Erythroblast (primary cell): ENCODE measurements around the gene ANKRD62.

Source experiments
- GATA1 ChIP-seq: IDR thresholded peaks from 2 replicates; pipeline ENCODE4 v1.6.1; 2011; ENCODE audit warnings: low read depth, mild to moderate bottlenecking, control low read depth, low read length, moderate library complexity
- POLR2A ChIP-seq: IDR thresholded peaks from 2 replicates; pipeline ENCODE4 v1.6.1; 2011; ENCODE audit warnings: mild to moderate bottlenecking, low read length

DNA sequence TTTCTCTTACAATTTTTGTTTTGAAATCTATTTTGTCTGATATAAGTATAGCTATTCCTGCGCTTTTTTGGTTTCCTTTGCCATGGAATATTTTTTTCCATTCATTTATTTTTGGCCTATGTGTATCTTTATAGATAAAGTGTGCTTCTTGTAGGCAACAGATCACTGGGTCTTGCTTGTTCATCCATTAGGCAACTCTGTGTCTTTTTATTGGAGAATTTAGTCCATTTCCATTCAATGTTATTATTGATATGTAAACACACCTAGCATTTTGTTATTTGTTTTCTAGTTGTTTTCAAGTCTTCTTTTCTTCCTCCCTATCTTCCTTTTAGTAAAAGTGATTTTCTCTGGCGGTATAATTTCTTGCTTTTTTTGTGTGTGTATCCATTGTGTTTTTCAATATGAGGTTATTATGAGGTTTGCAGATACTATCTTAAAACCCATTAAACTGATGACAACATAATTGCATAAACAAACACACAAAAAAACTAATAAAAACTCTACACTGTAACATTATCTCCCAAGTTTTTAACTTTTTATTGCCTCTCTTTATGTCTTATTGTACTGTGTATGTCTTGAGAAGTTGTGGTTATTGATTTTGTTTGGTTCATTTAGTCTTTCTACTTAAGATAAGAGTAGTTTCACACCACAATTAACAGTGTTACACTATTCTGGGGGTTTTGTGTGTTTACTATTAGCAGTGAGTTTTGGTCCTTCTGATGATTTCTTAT, 71.6 kb downstream of the ANKRD62 start:
- TF ChIP-seq POLR2A (no peak), GATA1 (no peak)
